ENCODE measurements around the gene CLASRP. TPM values are rescaled to one million over a fixed set of nuclear protein-coding genes. Genes with fewer than 3 reads are reported as not detected.

Gene CLASRP
- total and polyA plus RNA-seq, 2 of the 8 experiments (the other 6 are each of a cell fraction or from before 2014, with no cell fraction given) = 22.3 to 71.7 TPM

DNA sequence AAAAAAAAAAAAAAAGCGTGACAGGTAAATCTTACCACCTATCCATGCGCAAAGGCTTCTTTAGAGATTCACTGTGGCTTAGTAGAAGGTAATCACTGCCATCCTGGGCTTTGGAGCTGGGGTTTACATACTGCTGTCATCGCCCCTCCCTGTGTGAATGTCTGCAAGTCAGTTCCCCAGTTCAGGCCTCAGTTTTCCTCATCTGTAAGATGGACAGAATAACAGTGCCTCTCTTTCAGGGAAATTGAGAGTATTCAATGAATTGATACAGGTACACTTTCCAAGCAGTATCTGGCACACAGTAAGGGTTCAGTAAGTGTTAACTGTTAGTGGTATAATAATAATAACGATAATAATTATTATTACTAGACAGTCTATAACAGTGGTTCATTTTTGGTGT lies 35.4 kb upstream of the CLASRP start:
- Histone ChIP-seq H3K23me2 (ENCODE audit: low read depth, low read length) (no peaks in the 10 kb centered on the region), H3K4ac (replicated peaks; ENCODE audit: insufficient read length, low read depth, low read length) (no peak overlapping the region), H4K20me1 (replicated peaks in 1 of 2; ENCODE audit: control insufficient read depth in 1 of 2, insufficient read depth in 2 of 2, low read length in 2 of 2) (peaks cover 4 to 6% of the 10 kb centered on the region in 2 experiments), H3K9ac (replicated peaks in 1 of 4; ENCODE audit: extremely low read depth in 1 of 4, low read depth in 3 of 4, low read length in 3 of 4) (no peak overlapping the region), H3K4me2 (ENCODE audit: insufficient read depth in 1 of 2, low read depth in 2 of 2, low read length in 2 of 2) (no peak overlapping the region), H3K56ac (replicated peaks; ENCODE audit: insufficient read length, low read depth, low read length) (no peak overlapping the region), H3K27ac (ENCODE audit: low read depth, low read length) (no peak overlapping the region), H3K23ac (ENCODE audit: insufficient read length) (no peak overlapping the region), H2AFZ (ENCODE audit: low read length) (no peak overlapping the region), H4K8ac (ENCODE audit: extremely low read depth, insufficient read depth, low read length) (no peak overlapping the region), H4K5ac (ENCODE audit: insufficient read length, low read depth, low read length) (no peak overlapping the region), H3K79me1 (ENCODE audit: low read depth, low read length) (no peaks in the 10 kb centered on the region; the same call in 1 of the 2 replicates), H2BK12ac (ENCODE audit: low read depth, low read length) (no peak overlapping the region), H3K79me2 (ENCODE audit: control insufficient read depth in 1 of 2, insufficient read depth in 2 of 2, low read length in 2 of 2) (no peaks in the 10 kb centered on the region), H3K4me1 (replicated peaks in 1 of 4; ENCODE audit: control insufficient read depth in 3 of 4, insufficient read depth in 4 of 4, low read length in 3 of 4) (no peaks in the 10 kb centered on the region), H3K36me3 (ENCODE audit: control insufficient read depth in 2 of 4, insufficient read depth in 4 of 4, low read length in 3 of 4) (no peaks in the 10 kb centered on the region), H3K14ac (ENCODE audit: insufficient read length) (no peak overlapping the region), H2BK20ac (ENCODE audit: low read length) (no peak overlapping the region), H3K9me3 (ENCODE audit: insufficient read depth in 2 of 2, low read depth in 1 of 2, low read length in 1 of 2) (no peaks in the 10 kb centered on the region), H3K18ac (ENCODE audit: extremely low read depth, low read length) (no peak overlapping the region), H3K27me3 (replicated peaks in 1 of 4; ENCODE audit: control insufficient read depth in 3 of 4, extremely low read depth in 1 of 4, insufficient read depth in 3 of 4, low read length in 3 of 4) (no peaks in the 10 kb centered on the region), H2BK120ac (replicated peaks; ENCODE audit: low read depth, low read length) (no peak overlapping the region), H3K4me3 (ENCODE audit: extremely low read depth in 1 of 4, insufficient read depth in 2 of 4, low read depth in 3 of 4, low read length in 4 of 4) (no peak overlapping the region), H2BK5ac (ENCODE audit: low read depth, low read length) (no peak overlapping the region), H2AK5ac (ENCODE audit: low read depth, low read length) (no peak overlapping the region), H4K91ac (replicated peaks; ENCODE audit: insufficient read length, low read length) (no peak overlapping the region), H2BK15ac (ENCODE audit: low read length) (no peak overlapping the region)
- TF ChIP-seq GABPA (IDR thresholded peaks at IDR 0.05; ENCODE audit: borderline replicate concordance, insufficient read depth, low read length) (no peak), CBX8 (IDR thresholded peaks at IDR 0.05; ENCODE audit: borderline replicate concordance, low read depth, low read length) (no peak), CEBPB (IDR thresholded peaks at IDR 0.05; ENCODE audit: low read depth, low read length) (no peak), EZH2 (IDR thresholded peaks at IDR 0.05; ENCODE audit: low read depth, low read length, severe bottlenecking) (no peak), RBBP5 (IDR thresholded peaks at IDR 0.05; ENCODE audit: borderline replicate concordance, low read depth, low read length) (no peak), KDM1A (IDR thresholded peaks at IDR 0.05; ENCODE audit: borderline replicate concordance, low read length) (no peak), CREB1 (IDR thresholded peaks at IDR 0.05) (no peak), EGR1 (IDR thresholded peaks at IDR 0.05; ENCODE audit: borderline replicate concordance, low read depth, low read length) (no peak), GTF2F1 (IDR thresholded peaks at IDR 0.05; ENCODE audit: borderline replicate concordance, low read depth, low read length) (no peak), MAFK (IDR thresholded peaks at IDR 0.05; ENCODE audit: low read depth, low read length) (no peak), TBP (IDR thresholded peaks at IDR 0.05; ENCODE audit: low read depth, low read length) (no peak), BACH1 (IDR thresholded peaks at IDR 0.05; ENCODE audit: low read length) (no peak)
- DNase-seq (ENCODE audit: low read depth in 1 of 2, low spot score in 2 of 2) (no peak), FAIRE-seq (no peak)
- ChIA-PET CTCF (ENCODE audit: partially characterized antibody) (no interaction called here), POLR2A (ENCODE audit: partially characterized antibody) (interaction anchor here (0.6 to 1.1 kb wide), 2 partner anchors 36 to 73 kb away, joined by 3 read pairs; no protein-coding TSS in a partner anchor)
- 90% methylated on average over 3 of the region's 4 CpGs; no CpG with 5 or more reads in 1 of the 2 experiments for WGBS, 2 experiments (ENCODE audit: extremely low coverage in 1 of 2, insufficient coverage in 1 of 2, insufficient read length in 1 of 2, insufficient replicate concordance in 2 of 2, low coverage in 1 of 2, low lambda C conversion rate in 2 of 2, missing lambda C conversion rate in 1 of 2)

Measured in H1 (cell line).